ENCODE measurements around the gene PHF14.

The PHF14 gene

DNA sequence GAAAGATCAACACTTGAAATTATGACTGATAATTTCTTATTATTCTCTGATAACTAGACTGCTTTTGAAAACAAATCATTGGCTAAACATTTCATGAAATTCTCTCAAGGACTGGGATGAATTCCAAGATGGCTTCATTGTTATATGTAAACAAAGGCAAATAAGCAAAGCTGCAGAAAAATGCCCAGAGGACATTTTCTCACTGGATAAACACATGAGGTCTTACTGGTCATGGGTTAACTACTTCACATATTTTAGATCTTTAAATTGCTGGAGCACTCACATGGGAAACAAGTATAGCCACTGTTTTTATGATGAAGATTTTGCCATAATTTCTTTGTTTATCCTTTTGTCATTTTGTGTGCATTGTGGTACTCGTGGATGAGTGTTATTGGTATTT is 239.1 kb downstream of the PHF14 start:
- no peak for DNase-seq

GRCh38 chr7:11213266-11213665 is 239.6 kb downstream of the PHF14 start:
- no peak for DNase-seq

DNA sequence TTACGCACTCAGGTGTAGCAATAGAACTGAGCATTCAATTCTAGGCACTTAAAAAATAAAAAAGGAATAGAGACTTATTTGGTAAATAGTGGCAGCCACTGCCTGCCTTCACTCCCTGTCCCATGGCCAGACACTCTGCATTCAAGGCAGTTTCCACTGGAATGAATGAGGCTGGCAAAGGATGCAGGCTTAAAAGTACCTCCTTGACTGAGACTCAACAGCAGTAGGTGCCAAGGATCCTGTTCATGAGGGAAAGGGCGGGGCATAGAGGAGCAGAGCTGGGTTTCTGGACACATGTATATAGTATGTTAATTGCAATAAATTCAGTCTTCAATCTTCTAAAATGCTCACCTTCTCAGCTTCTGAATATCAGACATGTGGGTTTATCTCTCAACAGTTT is 242.6 kb downstream of the PHF14 start:
- no peak for DNase-seq

GRCh38 chr7:11217848-11218565 is 244.3 kb downstream of the PHF14 start:
- peak; percentile 31 for DNase-seq

Data from activated CD4-positive, alpha-beta T cell treated with anti-CD3 and anti-CD28 coated beads, Interleukin-10, Interleukin-2, amounts not matched to agents 100 ng/mL and 50 ng/mL, durations not matched to agents 16 hours and 8 hours (primary cell).